Peyer's patch (tissue), 4 donors: ENCODE results near the gene KRT1.

Experiments used
- POLR2A ChIP-seq, 2 donors: fragments of 450-650 bp; IDR thresholded peaks; one replicate each; pipeline ENCODE4 v1.5.1; 2017; ENCODE audit warnings: antibody characterized with exemption in 2 of 2, mild to moderate bottlenecking in 2 of 2, moderate library complexity in 2 of 2
- TF ChIP-seq, protein P1 (sequence below), 6 experiments: fragments of 450-650 bp in 4 of 6; fragments of 200-600 bp in 2 of 6; sonication (generic) in 1 of 6; IDR thresholded peaks; one replicate each; pipeline ENCODE4 v1.5.1; 2017 to 2019; ENCODE audit warnings: antibody characterized with exemption in 6 of 6, mild to moderate bottlenecking in 3 of 6, moderate library complexity in 1 of 6

DNA sequence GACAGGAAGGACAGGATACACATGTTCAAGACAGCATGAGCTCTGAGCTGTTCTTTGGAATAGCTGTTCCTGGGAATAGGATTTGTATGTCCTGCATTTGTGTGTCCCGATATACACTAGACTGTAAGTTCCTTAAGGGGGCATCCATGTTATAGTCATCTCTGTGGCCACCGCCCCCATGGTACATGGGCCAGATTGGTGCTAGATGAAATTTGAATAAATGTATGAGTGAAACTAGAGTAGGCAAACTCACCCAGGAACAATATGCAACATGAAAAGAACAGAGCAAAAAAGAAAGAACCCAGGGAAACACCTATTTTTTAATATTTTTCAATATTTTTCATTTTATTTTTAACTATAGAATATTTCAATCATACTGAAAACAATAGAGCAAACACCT lies 48.2 kb upstream of the KRT1 start:
- TF ChIP-seq POLR2A (IDR thresholded peaks at IDR 0.05), result no peak
- TF ChIP-seq, protein P1, sequence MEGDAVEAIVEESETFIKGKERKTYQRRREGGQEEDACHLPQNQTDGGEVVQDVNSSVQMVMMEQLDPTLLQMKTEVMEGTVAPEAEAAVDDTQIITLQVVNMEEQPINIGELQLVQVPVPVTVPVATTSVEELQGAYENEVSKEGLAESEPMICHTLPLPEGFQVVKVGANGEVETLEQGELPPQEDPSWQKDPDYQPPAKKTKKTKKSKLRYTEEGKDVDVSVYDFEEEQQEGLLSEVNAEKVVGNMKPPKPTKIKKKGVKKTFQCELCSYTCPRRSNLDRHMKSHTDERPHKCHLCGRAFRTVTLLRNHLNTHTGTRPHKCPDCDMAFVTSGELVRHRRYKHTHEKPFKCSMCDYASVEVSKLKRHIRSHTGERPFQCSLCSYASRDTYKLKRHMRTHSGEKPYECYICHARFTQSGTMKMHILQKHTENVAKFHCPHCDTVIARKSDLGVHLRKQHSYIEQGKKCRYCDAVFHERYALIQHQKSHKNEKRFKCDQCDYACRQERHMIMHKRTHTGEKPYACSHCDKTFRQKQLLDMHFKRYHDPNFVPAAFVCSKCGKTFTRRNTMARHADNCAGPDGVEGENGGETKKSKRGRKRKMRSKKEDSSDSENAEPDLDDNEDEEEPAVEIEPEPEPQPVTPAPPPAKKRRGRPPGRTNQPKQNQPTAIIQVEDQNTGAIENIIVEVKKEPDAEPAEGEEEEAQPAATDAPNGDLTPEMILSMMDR (IDR thresholded peaks at IDR 0.05), result no peak
